SK-N-SH treated with all-trans-retinoic acid at 6 μM for 48 hours (cell line): ENCODE data around the gene SUMO3.

Source experiments
- ATAC-seq: fragments of 200-7000 bp; cut with Tn5 transposase; 3 replicates; pipeline ENCODE4 v1.9.1; 2020; ENCODE audit warnings: mild to moderate bottlenecking, moderate library complexity
- ARNTL ChIP-seq: fragments of 450-650 bp; formaldehyde crosslinking; IDR thresholded peaks from 2 replicates; pipeline ENCODE4 v1.5.0; 2020; ENCODE audit warnings: low read depth, mild to moderate bottlenecking, moderate library complexity, borderline replicate concordance
- BACH2 ChIP-seq: fragments of 250-450 bp; sonication (Bioruptor Pico); IDR thresholded peaks from 2 replicates; pipeline ENCODE4 v1.9.0; 2021; ENCODE audit warnings: mild to moderate bottlenecking, borderline replicate concordance
- CSDC2 ChIP-seq: fragments of 250-450 bp; sonication (Bioruptor Pico); IDR thresholded peaks from 2 replicates; pipeline ENCODE4 v1.5.0; 2020; ENCODE audit warnings: mild to moderate bottlenecking, moderate library complexity
- ESRRG ChIP-seq: fragments of 250-450 bp; sonication (Bioruptor Pico); IDR thresholded peaks from 2 replicates; pipeline ENCODE4 v1.6.1; 2021; ENCODE audit warnings: mild to moderate bottlenecking
- GLIS3 ChIP-seq: fragments of 250-450 bp; sonication (Bioruptor Pico); IDR thresholded peaks from 2 replicates; pipeline ENCODE4 v1.5.0; 2020; ENCODE audit warnings: mild to moderate bottlenecking, moderate library complexity
- ISL1 ChIP-seq: fragments of 250-450 bp; sonication (Bioruptor Pico); IDR thresholded peaks from 2 replicates; pipeline ENCODE4 v2.1.2; 2022; ENCODE audit warnings: mild to moderate bottlenecking, moderate library complexity
- OSR1 ChIP-seq: fragments of 250-450 bp; sonication (Bioruptor Pico); IDR thresholded peaks from 2 replicates; pipeline ENCODE4 v1.8.0; 2022; ENCODE audit warnings: moderate library complexity, mild to moderate bottlenecking, inconsistent platforms
- RARB ChIP-seq: fragments of 250-450 bp; sonication (Bioruptor Pico); IDR thresholded peaks from 2 replicates; pipeline ENCODE4 v1.8.0; 2021; ENCODE audit warnings: mild to moderate bottlenecking, moderate library complexity
- SNAI2 ChIP-seq: fragments of 250-450 bp; sonication (Bioruptor Pico); IDR thresholded peaks from 2 replicates; pipeline ENCODE4 v1.5.0; 2020; ENCODE audit warnings: mild to moderate bottlenecking, moderate library complexity
- TCF4 ChIP-seq: fragments of 250-450 bp; sonication (Bioruptor Pico); IDR thresholded peaks from 2 replicates; pipeline ENCODE4 v1.8.0; 2021; ENCODE audit warnings: mild to moderate bottlenecking, moderate library complexity, borderline replicate concordance
- ZC3H10 ChIP-seq: fragments of 250-450 bp; sonication (Bioruptor Pico); IDR thresholded peaks from 2 replicates; pipeline ENCODE4 v1.5.1; 2021; ENCODE audit warnings: mild to moderate bottlenecking, moderate library complexity
- ZFP30 ChIP-seq: fragments of 450-650 bp; formaldehyde crosslinking; IDR thresholded peaks from 2 replicates; pipeline ENCODE4 v1.5.0; 2022; ENCODE audit warnings: mild to moderate bottlenecking, moderate library complexity
- ZNF565 ChIP-seq: fragments of 450-650 bp; formaldehyde crosslinking; conservative IDR thresholded peaks from 2 replicates; pipeline ENCODE4 v1.5.0; 2020; ENCODE audit warnings: low read depth, mild to moderate bottlenecking, moderate library complexity
- ZNF70 ChIP-seq: fragments of 450-650 bp; formaldehyde crosslinking; IDR thresholded peaks from 2 replicates; pipeline ENCODE4 v1.5.0; 2020; ENCODE audit warnings: mild to moderate bottlenecking, moderate library complexity
- ZNF8 ChIP-seq: fragments of 450-650 bp; formaldehyde crosslinking; IDR thresholded peaks from 2 replicates; pipeline ENCODE4 v1.5.0; 2020; ENCODE audit warnings: mild to moderate bottlenecking, moderate library complexity
- TF ChIP-seq, protein P1 (sequence below): fragments of 250-450 bp; sonication (Bioruptor Pico); IDR thresholded peaks from 2 replicates; pipeline ENCODE4 v1.5.1; 2021; ENCODE audit warnings: mild to moderate bottlenecking, moderate library complexity
- TF ChIP-seq, protein P2 (sequence below): fragments of 250-450 bp; sonication (Bioruptor Pico); IDR thresholded peaks from 2 replicates; pipeline ENCODE4 v1.8.0; 2021; ENCODE audit warnings: low read depth, mild to moderate bottlenecking, moderate library complexity, borderline replicate concordance
- TF ChIP-seq, protein P3 (sequence below): fragments of 250-450 bp; sonication (Bioruptor Pico); IDR thresholded peaks from 2 replicates; pipeline ENCODE4 v1.5.1; 2020; ENCODE audit warnings: low read depth, mild to moderate bottlenecking, moderate library complexity
- TF ChIP-seq, protein P4 (sequence below): fragments of 250-450 bp; sonication (Bioruptor Pico); IDR thresholded peaks from 2 replicates; pipeline ENCODE4 v1.8.0; 2020; ENCODE audit warnings: mild to moderate bottlenecking, moderate library complexity, borderline replicate concordance

The SUMO3 gene

DNA sequence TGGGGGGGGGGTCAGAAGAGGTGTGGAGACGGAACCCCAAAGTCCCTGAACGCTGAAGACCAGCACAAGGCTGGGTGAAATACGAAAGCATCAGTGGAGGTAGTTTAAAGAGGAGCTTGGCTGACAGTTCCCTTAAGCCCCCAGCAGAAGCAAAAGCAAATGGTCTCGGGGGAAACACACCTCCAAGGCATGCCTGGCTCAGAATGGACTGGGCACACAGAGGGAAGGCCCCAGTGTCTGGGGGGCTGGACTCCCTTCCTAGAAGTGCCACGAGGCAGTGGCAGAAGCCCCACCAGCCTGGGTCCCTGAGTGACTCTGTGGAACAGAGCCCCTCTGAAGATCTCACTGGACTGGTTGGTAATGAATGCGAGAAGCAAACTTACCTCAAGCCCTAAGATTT lies 60.1 kb downstream of the SUMO3 start:
- ATAC-seq, result no peak
- TF ChIP-seq RARB (CRISPR knock-in tag) (no peak), SNAI2 (CRISPR knock-in tag) (no peak), ZNF8 (CRISPR knock-in tag) (no peak), BACH2 (CRISPR knock-in tag) (no peak), CSDC2 (no peak), ZC3H10 (CRISPR knock-in tag) (no peak), GLIS3 (CRISPR knock-in tag) (no peak), ISL1 (no peak), ZFP30 (CRISPR knock-in tag) (no peak), ZNF565 (CRISPR knock-in tag) (no peak), OSR1 (CRISPR knock-in tag) (no peak)
- TF ChIP-seq, protein P1, sequence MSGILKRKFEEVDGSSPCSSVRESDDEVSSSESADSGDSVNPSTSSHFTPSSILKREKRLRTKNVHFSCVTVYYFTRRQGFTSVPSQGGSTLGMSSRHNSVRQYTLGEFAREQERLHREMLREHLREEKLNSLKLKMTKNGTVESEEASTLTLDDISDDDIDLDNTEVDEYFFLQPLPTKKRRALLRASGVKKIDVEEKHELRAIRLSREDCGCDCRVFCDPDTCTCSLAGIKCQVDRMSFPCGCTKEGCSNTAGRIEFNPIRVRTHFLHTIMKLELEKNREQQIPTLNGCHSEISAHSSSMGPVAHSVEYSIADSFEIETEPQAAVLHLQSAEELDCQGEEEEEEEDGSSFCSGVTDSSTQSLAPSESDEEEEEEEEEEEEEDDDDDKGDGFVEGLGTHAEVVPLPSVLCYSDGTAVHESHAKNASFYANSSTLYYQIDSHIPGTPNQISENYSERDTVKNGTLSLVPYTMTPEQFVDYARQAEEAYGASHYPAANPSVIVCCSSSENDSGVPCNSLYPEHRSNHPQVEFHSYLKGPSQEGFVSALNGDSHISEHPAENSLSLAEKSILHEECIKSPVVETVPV (CRISPR knock-in tag), result no peak
- TF ChIP-seq, protein P2, sequence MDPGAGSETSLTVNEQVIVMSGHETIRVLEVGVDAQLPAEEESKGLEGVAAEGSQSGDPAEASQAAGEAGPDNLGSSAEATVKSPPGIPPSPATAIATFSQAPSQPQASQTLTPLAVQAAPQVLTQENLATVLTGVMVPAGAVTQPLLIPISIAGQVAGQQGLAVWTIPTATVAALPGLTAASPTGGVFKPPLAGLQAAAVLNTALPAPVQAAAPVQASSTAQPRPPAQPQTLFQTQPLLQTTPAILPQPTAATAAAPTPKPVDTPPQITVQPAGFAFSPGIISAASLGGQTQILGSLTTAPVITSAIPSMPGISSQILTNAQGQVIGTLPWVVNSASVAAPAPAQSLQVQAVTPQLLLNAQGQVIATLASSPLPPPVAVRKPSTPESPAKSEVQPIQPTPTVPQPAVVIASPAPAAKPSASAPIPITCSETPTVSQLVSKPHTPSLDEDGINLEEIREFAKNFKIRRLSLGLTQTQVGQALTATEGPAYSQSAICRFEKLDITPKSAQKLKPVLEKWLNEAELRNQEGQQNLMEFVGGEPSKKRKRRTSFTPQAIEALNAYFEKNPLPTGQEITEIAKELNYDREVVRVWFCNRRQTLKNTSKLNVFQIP (CRISPR knock-in tag), result no peak

DNA sequence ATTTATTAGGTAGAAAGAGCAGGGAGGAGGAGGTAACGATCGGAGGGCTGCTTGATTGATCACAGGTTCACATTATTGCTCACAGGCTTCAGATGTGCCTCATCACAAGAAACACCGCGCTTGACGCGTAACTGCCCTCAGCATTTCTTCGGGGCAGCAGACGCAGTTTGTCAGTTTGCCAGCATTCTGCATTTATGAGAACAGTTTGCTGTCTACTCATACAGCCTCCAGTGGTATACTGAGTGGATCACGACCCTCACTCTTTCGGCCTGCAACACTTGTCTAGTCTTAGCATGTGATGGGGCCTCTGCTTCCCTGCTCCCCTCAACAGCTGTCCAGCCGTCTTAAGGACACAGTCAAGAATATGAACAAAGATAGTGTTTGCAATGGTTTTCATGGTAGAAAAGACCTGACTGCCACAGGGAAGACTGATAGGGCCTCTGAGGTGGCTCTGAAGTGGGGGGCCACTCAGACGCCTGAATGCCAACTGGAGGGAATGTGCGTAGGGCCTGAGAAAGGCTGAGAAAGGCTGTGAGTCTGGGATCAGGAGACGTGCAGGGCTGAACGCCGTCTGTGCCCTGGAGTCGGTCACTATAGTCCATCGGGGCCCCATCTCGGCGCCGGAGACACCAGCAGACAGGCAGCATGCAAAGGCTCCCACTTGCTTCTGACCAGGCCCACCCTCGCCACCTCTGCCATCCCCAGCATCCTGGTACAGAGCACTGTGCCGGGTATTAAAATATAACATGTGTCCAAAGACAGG lies 61.3 kb downstream of the SUMO3 start:
- no peak for ATAC-seq
- no peak for TF ChIP-seq ZC3H10 (CRISPR knock-in tag)
- no peak for TF ChIP-seq ARNTL (CRISPR knock-in tag)
- TF ChIP-seq, protein P1 (CRISPR knock-in tag), result no peak
- no peak for TF ChIP-seq ESRRG (CRISPR knock-in tag)
- no peak for TF ChIP-seq SNAI2 (CRISPR knock-in tag)
- TF ChIP-seq ZFP30 (CRISPR knock-in tag), result no peak
- TF ChIP-seq, protein P3, sequence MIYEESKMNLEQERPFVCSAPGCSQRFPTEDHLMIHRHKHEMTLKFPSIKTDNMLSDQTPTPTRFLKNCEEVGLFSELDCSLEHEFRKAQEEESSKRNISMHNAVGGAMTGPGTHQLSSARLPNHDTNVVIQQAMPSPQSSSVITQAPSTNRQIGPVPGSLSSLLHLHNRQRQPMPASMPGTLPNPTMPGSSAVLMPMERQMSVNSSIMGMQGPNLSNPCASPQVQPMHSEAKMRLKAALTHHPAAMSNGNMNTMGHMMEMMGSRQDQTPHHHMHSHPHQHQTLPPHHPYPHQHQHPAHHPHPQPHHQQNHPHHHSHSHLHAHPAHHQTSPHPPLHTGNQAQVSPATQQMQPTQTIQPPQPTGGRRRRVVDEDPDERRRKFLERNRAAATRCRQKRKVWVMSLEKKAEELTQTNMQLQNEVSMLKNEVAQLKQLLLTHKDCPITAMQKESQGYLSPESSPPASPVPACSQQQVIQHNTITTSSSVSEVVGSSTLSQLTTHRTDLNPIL (CRISPR knock-in tag), result no peak
- TF ChIP-seq ZNF70 (CRISPR knock-in tag), result no peak
- TF ChIP-seq RARB (CRISPR knock-in tag), result no peak
- no peak for TF ChIP-seq TCF4 (CRISPR knock-in tag)
- no peak for TF ChIP-seq ZNF8 (CRISPR knock-in tag)
- no peak for TF ChIP-seq GLIS3 (CRISPR knock-in tag)
- TF ChIP-seq, protein P4, sequence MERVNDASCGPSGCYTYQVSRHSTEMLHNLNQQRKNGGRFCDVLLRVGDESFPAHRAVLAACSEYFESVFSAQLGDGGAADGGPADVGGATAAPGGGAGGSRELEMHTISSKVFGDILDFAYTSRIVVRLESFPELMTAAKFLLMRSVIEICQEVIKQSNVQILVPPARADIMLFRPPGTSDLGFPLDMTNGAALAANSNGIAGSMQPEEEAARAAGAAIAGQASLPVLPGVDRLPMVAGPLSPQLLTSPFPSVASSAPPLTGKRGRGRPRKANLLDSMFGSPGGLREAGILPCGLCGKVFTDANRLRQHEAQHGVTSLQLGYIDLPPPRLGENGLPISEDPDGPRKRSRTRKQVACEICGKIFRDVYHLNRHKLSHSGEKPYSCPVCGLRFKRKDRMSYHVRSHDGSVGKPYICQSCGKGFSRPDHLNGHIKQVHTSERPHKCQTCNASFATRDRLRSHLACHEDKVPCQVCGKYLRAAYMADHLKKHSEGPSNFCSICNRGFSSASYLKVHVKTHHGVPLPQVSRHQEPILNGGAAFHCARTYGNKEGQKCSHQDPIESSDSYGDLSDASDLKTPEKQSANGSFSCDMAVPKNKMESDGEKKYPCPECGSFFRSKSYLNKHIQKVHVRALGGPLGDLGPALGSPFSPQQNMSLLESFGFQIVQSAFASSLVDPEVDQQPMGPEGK, result no peak
- TF ChIP-seq, protein P2 (CRISPR knock-in tag), result no peak
